H9 (cell line): ENCODE results near the gene AGAP3. TPM values are rescaled to one million over a fixed set of nuclear protein-coding genes. Genes with fewer than 3 reads are reported as not detected.
A peak's percentile ranks its signal among the peaks of the same experiment; 100 is the strongest.

Source experiments
- DNase-seq: peaks from one replicate; pipeline ENCODE4 v3.0.0-alpha.2; 2017
- H2AFZ ChIP-seq: one replicate; pipeline ENCODE4 v1.6.1; 2013; ENCODE audit warnings: mild to moderate bottlenecking, low read length, control low read depth, moderate library complexity
- H2AK5ac ChIP-seq: 2 replicates; pipeline ENCODE4 v1.6.1; 2013; ENCODE audit warnings: low read length, control low read depth, mixed read lengths; ENCODE audit not compliant: insufficient read length
- H2BK120ac ChIP-seq: one replicate; pipeline ENCODE4 v1.6.1; 2013; ENCODE audit warnings: low read depth, mild to moderate bottlenecking, low read length, control low read depth, inconsistent platforms; ENCODE audit not compliant: poor library complexity, severe bottlenecking
- H2BK12ac ChIP-seq: 2 replicates; pipeline ENCODE4 v1.6.1; 2013; ENCODE audit warnings: low read length, control low read depth, mixed read lengths, low read depth; ENCODE audit not compliant: insufficient read length
- H2BK15ac ChIP-seq: 2 replicates; pipeline ENCODE4 v1.6.1; 2013; ENCODE audit warnings: low read depth, low read length, control low read depth
- H2BK20ac ChIP-seq: one replicate; pipeline ENCODE4 v1.6.1; 2013; ENCODE audit warnings: low read depth, mild to moderate bottlenecking, low read length, control low read depth, inconsistent platforms; ENCODE audit not compliant: poor library complexity, severe bottlenecking
- H2BK5ac ChIP-seq: 2 replicates; pipeline ENCODE4 v1.6.1; 2013; ENCODE audit warnings: low read length, control low read depth, mixed read lengths; ENCODE audit not compliant: insufficient read length
- H3K14ac ChIP-seq: 2 replicates; pipeline ENCODE4 v1.6.1; 2013; ENCODE audit warnings: low read length, control low read depth; ENCODE audit not compliant: insufficient read depth
- H3K18ac ChIP-seq: 2 replicates; pipeline ENCODE4 v1.6.1; 2013; ENCODE audit warnings: low read depth, mild to moderate bottlenecking, mixed read lengths, low read length, control low read depth; ENCODE audit not compliant: insufficient read length
- H3K23ac ChIP-seq: 2 replicates; pipeline ENCODE4 v1.6.1; 2013; ENCODE audit warnings: low read length, control low read depth, mixed read lengths, low read depth; ENCODE audit not compliant: insufficient read length
- H3K23me2 ChIP-seq: 2 replicates; pipeline ENCODE4 v1.6.1; 2013; ENCODE audit warnings: low read depth, mild to moderate bottlenecking, mixed read lengths, low read length, control low read depth; ENCODE audit not compliant: insufficient read length, poor library complexity, severe bottlenecking
- H3K27ac ChIP-seq: 2 replicates; pipeline ENCODE4 v1.5.1; 2013; ENCODE audit warnings: low read length, control low read depth, mixed read lengths, low read depth; ENCODE audit not compliant: insufficient read length
- H3K27me3 ChIP-seq: 2 replicates; pipeline ENCODE4 v1.6.1; 2013; ENCODE audit warnings: low read length, control low read depth, inconsistent platforms; ENCODE audit not compliant: insufficient read depth
- H3K4ac ChIP-seq: 2 replicates; pipeline ENCODE4 v1.6.1; 2013; ENCODE audit warnings: low read depth, mild to moderate bottlenecking, control low read depth, inconsistent platforms, low read length, moderate library complexity
- H3K4me1 ChIP-seq: 2 replicates; pipeline ENCODE4 v1.6.1; 2013; ENCODE audit warnings: low read length, control low read depth, inconsistent platforms; ENCODE audit not compliant: insufficient read depth
- H3K4me2 ChIP-seq: 2 replicates; pipeline ENCODE4 v1.6.1; 2013; ENCODE audit warnings: low read length, control low read depth, mixed read lengths; ENCODE audit not compliant: insufficient read length, insufficient read depth
- H3K56ac ChIP-seq: 2 replicates; pipeline ENCODE4 v1.6.1; 2013; ENCODE audit warnings: low read depth, mild to moderate bottlenecking, mixed read lengths, low read length, control low read depth; ENCODE audit not compliant: insufficient read length
- H3K79me1 ChIP-seq: 2 replicates; pipeline ENCODE4 v1.6.1; 2013; ENCODE audit warnings: low read depth, mild to moderate bottlenecking, moderate library complexity, low read length, control low read depth, inconsistent platforms; ENCODE audit not compliant: insufficient read depth, poor library complexity, severe bottlenecking
- H3K79me2 ChIP-seq: 2 replicates; pipeline ENCODE4 v1.6.1; 2013; ENCODE audit warnings: low read length, control low read depth, inconsistent platforms; ENCODE audit not compliant: insufficient read depth
- H3K9ac ChIP-seq: 2 replicates; pipeline ENCODE4 v1.6.1; 2013; ENCODE audit warnings: low read length, control low read depth, mixed read lengths; ENCODE audit not compliant: insufficient read length; ENCODE audit errors: extremely low read depth
- H3K9me3 ChIP-seq: one replicate; pipeline ENCODE4 v1.6.1; 2013; ENCODE audit warnings: low read depth, low read length, inconsistent platforms; ENCODE audit not compliant: control insufficient read depth
- H3T11ph ChIP-seq: one replicate; pipeline ENCODE4 v1.6.1; 2013; ENCODE audit warnings: mild to moderate bottlenecking, low read length, control low read depth, inconsistent platforms
- H4K20me1 ChIP-seq: one replicate; pipeline ENCODE4 v1.6.1; 2013; ENCODE audit not compliant: control insufficient read depth, insufficient read length, insufficient read depth
- H4K5ac ChIP-seq: 2 replicates; pipeline ENCODE4 v1.6.1; 2013; ENCODE audit warnings: low read depth, mild to moderate bottlenecking, mixed read lengths, low read length, control low read depth; ENCODE audit not compliant: insufficient read length
- H4K8ac ChIP-seq: replicated peaks from 2 replicates; pipeline ENCODE4 v1.6.1; 2013; ENCODE audit warnings: low read length, control low read depth, mixed read lengths, low read depth; ENCODE audit not compliant: insufficient read length
- H4K91ac ChIP-seq: 2 replicates; pipeline ENCODE4 v1.6.1; 2013; ENCODE audit warnings: low read depth, mild to moderate bottlenecking, moderate library complexity, mixed read lengths, low read length, control low read depth; ENCODE audit not compliant: insufficient read length
- H3K27ac Mint-ChIP-seq, 3 experiments: 2 replicates in 2 of 3; 3 replicates in 1 of 3; pipeline ENCODE4 v1.8.0; 2020 to 2021; ENCODE audit warnings: mixed read lengths in 3 of 3, mild to moderate bottlenecking in 1 of 3, moderate library complexity in 1 of 3
- H3K27me3 Mint-ChIP-seq: 2 replicates; pipeline ENCODE4 v1.8.0; 2021; ENCODE audit warnings: low read depth, mild to moderate bottlenecking, moderate library complexity, mixed read lengths
- H3K36me3 Mint-ChIP-seq, 3 experiments: 2 replicates in 2 of 3; 3 replicates in 1 of 3; pipeline ENCODE4 v1.8.0; 2020 to 2021; ENCODE audit warnings: low read depth in 3 of 3, mixed read lengths in 3 of 3; ENCODE audit not compliant: insufficient read depth in 1 of 3
- H3K4me1 Mint-ChIP-seq, 2 experiments: 2 replicates each; pipeline ENCODE4 v1.8.0; 2020; ENCODE audit warnings: mixed read lengths in 2 of 2
- H3K4me3 Mint-ChIP-seq, 2 experiments: 2 replicates in 1 of 2; 3 replicates in 1 of 2; pipeline ENCODE4 v1.8.0; 2020 to 2021; ENCODE audit warnings: mild to moderate bottlenecking in 2 of 2, mixed read lengths in 2 of 2, moderate library complexity in 1 of 2
- H3K9me3 Mint-ChIP-seq, 2 experiments: 2 replicates in 1 of 2; 3 replicates in 1 of 2; pipeline ENCODE4 v1.8.0; 2020; ENCODE audit warnings: mild to moderate bottlenecking in 2 of 2, mixed read lengths in 2 of 2, moderate library complexity in 1 of 2
- WGBS: extraction: QIAGEN DNeasy Blood & Tissue Kit; methylation state at CpG from one replicate; pipeline ENCODE4 v1.1.7; 2013; ENCODE audit warnings: missing lambda C conversion rate, low lambda C conversion rate, mixed read lengths; ENCODE audit not compliant: insufficient read length; ENCODE audit errors: extremely low coverage; 5-methylcytosine and 5-hydroxymethylcytosine counted together
- total RNA-seq: library from RNA; stranded (reverse); gene quantifications from 2 replicates; pipeline ENCODE4 v1.2.1, GENCODE V29; 2021
- TF ChIP-seq, protein P1 (sequence below): fragments of 200-600 bp; sonication (generic); conservative IDR thresholded peaks from 3 replicates; pipeline ENCODE4 v1.8.0; 2021; ENCODE audit warnings: antibody characterized with exemption, mild to moderate bottlenecking

AGAP3 gene
- total RNA-seq, 1 experiment from 2014 or later, result 97.7 TPM

DNA sequence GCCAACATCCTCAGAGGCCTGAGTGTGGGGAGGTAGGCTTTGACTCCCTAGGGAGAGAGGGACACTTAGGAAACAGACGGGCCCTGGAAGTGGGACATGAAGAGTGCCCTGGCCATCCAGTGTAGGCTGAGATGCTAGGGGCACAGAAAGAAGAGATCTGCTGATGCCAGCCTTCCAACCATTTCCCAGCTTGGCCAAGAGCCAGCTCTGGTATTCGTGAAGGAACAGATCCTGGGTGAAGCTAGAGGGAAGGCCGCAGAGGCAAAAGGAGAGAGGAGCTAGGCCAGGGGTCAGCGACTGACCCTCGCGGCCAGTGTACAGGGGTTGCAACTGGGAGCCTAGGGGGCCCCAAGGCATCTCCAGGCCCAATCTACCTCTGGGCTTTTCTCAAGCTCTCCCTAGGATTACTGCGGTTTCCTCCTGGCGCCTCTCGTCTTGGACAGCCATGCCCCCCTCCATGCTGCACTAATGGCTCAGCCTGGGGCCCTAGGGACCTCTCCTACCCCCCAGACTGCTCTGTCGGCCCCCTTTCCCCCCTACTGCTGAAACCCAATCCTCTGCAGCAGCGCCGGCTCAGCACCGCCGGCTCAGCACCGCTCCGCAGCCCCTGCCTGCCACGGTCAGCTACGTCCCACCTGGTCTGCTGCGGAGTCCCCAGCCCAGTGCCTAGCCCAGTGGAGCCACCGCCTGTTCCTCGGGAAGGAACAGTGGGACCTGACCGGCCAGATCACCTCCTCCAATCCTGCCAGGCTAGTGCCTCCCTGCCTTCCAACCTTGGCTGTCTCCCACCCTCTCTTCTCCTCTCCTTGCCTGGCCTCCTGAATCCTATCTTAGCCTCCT is 38.1 kb upstream of the AGAP3 start, which contains the start of gene ASIC3:
ASIC3 (plus strand) TSS at position 556 of the 840 bp plus-strand sequence. CDS start 355 bp downstream, outside the sequence.
- TF ChIP-seq, protein P1, sequence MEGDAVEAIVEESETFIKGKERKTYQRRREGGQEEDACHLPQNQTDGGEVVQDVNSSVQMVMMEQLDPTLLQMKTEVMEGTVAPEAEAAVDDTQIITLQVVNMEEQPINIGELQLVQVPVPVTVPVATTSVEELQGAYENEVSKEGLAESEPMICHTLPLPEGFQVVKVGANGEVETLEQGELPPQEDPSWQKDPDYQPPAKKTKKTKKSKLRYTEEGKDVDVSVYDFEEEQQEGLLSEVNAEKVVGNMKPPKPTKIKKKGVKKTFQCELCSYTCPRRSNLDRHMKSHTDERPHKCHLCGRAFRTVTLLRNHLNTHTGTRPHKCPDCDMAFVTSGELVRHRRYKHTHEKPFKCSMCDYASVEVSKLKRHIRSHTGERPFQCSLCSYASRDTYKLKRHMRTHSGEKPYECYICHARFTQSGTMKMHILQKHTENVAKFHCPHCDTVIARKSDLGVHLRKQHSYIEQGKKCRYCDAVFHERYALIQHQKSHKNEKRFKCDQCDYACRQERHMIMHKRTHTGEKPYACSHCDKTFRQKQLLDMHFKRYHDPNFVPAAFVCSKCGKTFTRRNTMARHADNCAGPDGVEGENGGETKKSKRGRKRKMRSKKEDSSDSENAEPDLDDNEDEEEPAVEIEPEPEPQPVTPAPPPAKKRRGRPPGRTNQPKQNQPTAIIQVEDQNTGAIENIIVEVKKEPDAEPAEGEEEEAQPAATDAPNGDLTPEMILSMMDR, result no peak
- H3K4me1 Mint-ChIP-seq, result no peaks in the 10 kb centered on the region
- H2BK15ac ChIP-seq, result no peak within 1 kb of the TSS

More for the DNA sequence above, 38.1 kb upstream of the AGAP3 start, which contains the start of gene ASIC3:
- no peaks in the 10 kb centered on the region for H3K9me3 Mint-ChIP-seq
- H3K4me1 ChIP-seq, result no peaks in the 10 kb centered on the region
- H2AK5ac ChIP-seq, result no peak within 1 kb of the TSS
- no peak within 1 kb of the TSS for H2AFZ ChIP-seq
- H4K91ac ChIP-seq, result no peak within 1 kb of the TSS
- peaks cover 0 to 3% (median 0%) of the 10 kb centered on the region in 3 experiments; a peak in 1 of 7 replicates for H3K36me3 Mint-ChIP-seq
- no peaks in the 10 kb centered on the region for H3K79me2 ChIP-seq
- no peak within 1 kb of the TSS for H3K4me2 ChIP-seq
- no peak for DNase-seq
- no peak within 1 kb of the TSS for H3K56ac ChIP-seq
- H4K5ac ChIP-seq, result no peak within 1 kb of the TSS
- no peak within 1 kb of the TSS; a peak in 1 of 5 replicates for H3K4me3 Mint-ChIP-seq
- H3K27me3 Mint-ChIP-seq, result peaks cover 52% of the 10 kb centered on the region
- no peak within 1 kb of the TSS for H4K8ac ChIP-seq
- H3K27ac Mint-ChIP-seq, result 0 out of 7 replicates have a peak within 1 kb of the TSS, but pooled peaks of 1 of the 3 experiments have one; percentile 18
- H3K18ac ChIP-seq, result no peak within 1 kb of the TSS
- no peak within 1 kb of the TSS for H2BK5ac ChIP-seq
- no peak within 1 kb of the TSS for H3K23ac ChIP-seq
- no CpG with 5 or more reads among the region's 22 CpGs for WGBS
- H3K27me3 ChIP-seq, result peaks cover 6% of the 10 kb centered on the region; the same call in 1 of the 2 replicates
- H3T11ph ChIP-seq, result no peak within 1 kb of the TSS
- no peaks in the 10 kb centered on the region for H3K23me2 ChIP-seq
- H2BK12ac ChIP-seq, result no peak within 1 kb of the TSS
- no peak within 1 kb of the TSS for H3K27ac ChIP-seq
- H3K4ac ChIP-seq, result no peak within 1 kb of the TSS
- H3K9ac ChIP-seq, result no peak within 1 kb of the TSS
- H3K14ac ChIP-seq, result no peak within 1 kb of the TSS
- no peak within 1 kb of the TSS for H2BK20ac ChIP-seq
- no peak within 1 kb of the TSS for H2BK120ac ChIP-seq
- H3K9me3 ChIP-seq, result no peaks in the 10 kb centered on the region
- H4K20me1 ChIP-seq, result no peaks in the 10 kb centered on the region
- H3K79me1 ChIP-seq, result no peaks in the 10 kb centered on the region
